A549 (cell line): ENCODE results near the gene TRPC6.

ENCODE experiments used
- CEBPB ChIP-seq, 2 experiments: fragments of >200 bp in 1 of 2; sonication (Bioruptor Twin) in 1 of 2; formaldehyde crosslinking in 1 of 2; IDR thresholded peaks; 2 replicates each; pipeline ENCODE4 v1.6.1; 2012 to 2016
- CTCF ChIP-seq: fragments of >200 bp; sonication (Bioruptor Twin); formaldehyde crosslinking; IDR thresholded peaks from 3 replicates; pipeline ENCODE4 v1.5.1; 2016
- EP300 ChIP-seq, 2 experiments: fragments of >200 bp; sonication (Bioruptor Twin); formaldehyde crosslinking; IDR thresholded peaks; 2 replicates in 1 of 2; 3 replicates in 1 of 2; pipeline ENCODE4 v1.6.1; 2016 to 2017
- KDM5A ChIP-seq: fragments of 200-600 bp; sonication (generic); IDR thresholded peaks from 2 replicates; pipeline ENCODE4 v1.6.1; 2016; ENCODE audit warnings: antibody characterized with exemption, mild to moderate bottlenecking
- MYC ChIP-seq: IDR thresholded peaks from 2 replicates; pipeline ENCODE4 v1.6.1; 2012; ENCODE audit warnings: mild to moderate bottlenecking, inconsistent platforms, low read length, improper control_type of control experiment, borderline replicate concordance
- POLR2A ChIP-seq: IDR thresholded peaks from 2 replicates; pipeline ENCODE4 v1.6.1; 2012; ENCODE audit warnings: mild to moderate bottlenecking, low read length
- REST ChIP-seq: fragments of 200-600 bp; sonication (generic); IDR thresholded peaks from 2 replicates; pipeline ENCODE4 v1.6.1; 2016; ENCODE audit warnings: antibody characterized with exemption, mild to moderate bottlenecking, moderate library complexity
- RNF2 ChIP-seq: fragments of 200-600 bp; sonication (generic); IDR thresholded peaks from 2 replicates; pipeline ENCODE4 v1.6.1; 2016; ENCODE audit warnings: low read depth, mild to moderate bottlenecking, antibody characterized with exemption, moderate library complexity, borderline replicate concordance
- SMC3 ChIP-seq: fragments of >200 bp; sonication (Bioruptor Twin); formaldehyde crosslinking; IDR thresholded peaks from 3 replicates; pipeline ENCODE4 v1.6.1; 2018; ENCODE audit warnings: inconsistent platforms
- TFCP2L1 ChIP-seq: fragments of 250-450 bp; sonication (Bioruptor Pico); IDR thresholded peaks from 2 replicates; pipeline ENCODE4 v1.5.0; 2021; ENCODE audit warnings: mild to moderate bottlenecking
- TP53 ChIP-seq: fragments of 250-450 bp; sonication (Bioruptor Pico); IDR thresholded peaks from 2 replicates; pipeline ENCODE4 v1.5.0; 2021; ENCODE audit warnings: mild to moderate bottlenecking, moderate library complexity
- ZFP36 ChIP-seq: fragments of 450-650 bp; IDR thresholded peaks from 2 replicates; pipeline ENCODE4 v1.6.1; 2014; ENCODE audit warnings: borderline replicate concordance; ENCODE audit not compliant: partially characterized antibody

DNA sequence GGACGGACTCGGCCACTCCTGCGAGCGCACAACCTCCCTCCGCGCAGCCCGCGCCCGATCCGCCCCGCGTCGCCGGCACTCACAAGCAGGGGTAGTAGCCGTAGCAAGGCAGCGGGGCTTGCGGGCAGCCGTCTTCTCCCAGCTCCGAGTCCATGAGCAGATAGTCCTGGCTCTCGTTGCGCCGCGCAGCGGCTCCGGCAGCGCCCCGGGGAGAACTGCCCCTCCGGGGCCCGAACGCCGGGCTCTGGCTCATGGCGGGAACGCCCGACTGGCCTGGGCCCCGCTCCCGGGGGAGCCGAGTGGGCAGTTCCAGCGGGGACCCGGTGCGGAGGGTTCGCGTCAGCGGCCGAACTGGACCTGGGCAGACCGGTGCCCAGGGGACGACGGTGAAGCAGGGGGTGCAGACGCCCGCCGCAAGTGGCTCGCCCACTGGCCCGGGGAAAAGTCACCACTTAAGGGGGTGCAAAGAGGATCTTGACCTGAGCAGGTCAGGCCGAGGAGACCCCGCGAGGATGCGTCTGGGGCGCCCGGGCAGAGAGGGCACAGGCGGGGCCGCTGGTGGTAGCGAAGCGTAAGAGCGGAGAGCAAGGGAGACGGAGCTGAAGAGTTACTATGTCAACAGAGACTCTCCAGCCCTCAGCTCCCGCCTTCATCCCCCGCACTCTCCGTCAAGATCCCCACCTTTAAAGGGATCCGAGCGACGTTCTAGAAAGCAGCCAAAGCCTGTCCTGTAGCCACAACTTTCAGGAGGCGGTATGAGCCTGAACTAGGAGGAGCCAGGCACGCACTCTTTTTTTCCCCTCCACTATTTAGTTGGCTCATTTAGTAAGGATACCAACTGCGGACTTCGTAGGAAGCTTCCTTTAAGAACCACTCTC is at the start of gene TRPC6:
- TF ChIP-seq CTCF (no peak), REST (no peak), ZFP36 (no peak), KDM5A (no peak), TFCP2L1 (CRISPR knock-in tag) (no peak), POLR2A (no peak), SMC3 (no peak), EP300 (IDR thresholded peaks at IDR 0.05) (no peak), TP53 (CRISPR knock-in tag) (no peak), CEBPB (IDR thresholded peaks at IDR 0.05) (no peak), RNF2 (no peak), MYC (no peak)
